K562 (cell line): ENCODE measurements around the gene MACROD2. TPM values are rescaled to one million over a fixed set of nuclear protein-coding genes. Genes with fewer than 3 reads are reported as not detected.

Experiments used
- ATAC-seq: fragments of 200-7000 bp; cut with Tn5 transposase; 3 replicates; pipeline ENCODE4 v1.9.1; 2020; ENCODE audit warnings: moderate library complexity
- BruUV-seq: library from RNA; stranded (reverse); fragments of 400-500 nt; replicated peaks from 2 replicates; lab custom pipeline; 2021; lab: Mats Ljungman, UMichigan
- CTCF ChIA-PET: fragments of 300-600 bp; formaldehyde crosslinking; extraction: SDS; loops from one replicate; lab custom pipeline; 2021; ENCODE audit warnings: low intra/inter-chr PET ratio; lab: Yijun Ruan, JAX
- POLR2A ChIA-PET: fragments of 300-600, 350-650 bp; sonication (Branson Sonifier 250); formaldehyde crosslinking; extraction: SDS; loops from one replicate; lab custom pipeline; 2021; ENCODE audit warnings: antibody characterized with exemption, inconsistent platforms; lab: Yijun Ruan, JAX
- DNase-seq, 4 experiments: peaks; one replicate each; pipeline versions ENCODE4 v3.0.0 to v3.0.0-alpha.2; 2011 to 2018; ENCODE audit warnings: low spot score in 3 of 4, mixed read lengths in 3 of 4; ENCODE audit errors: extremely low read depth in 1 of 4
- FAIRE-seq: peaks from 2 replicates; lab custom pipeline; 2011; peaks lifted over from hg19 to GRCh38; lab: Jason Lieb, UNC
- H2AFZ ChIP-seq: 2 replicates; pipeline ENCODE4 v1.6.0; 2011; ENCODE audit warnings: low read depth, low read length, control low read depth, inconsistent platforms
- H3K27ac ChIP-seq: fragments of 200-600 bp; 3 replicates; pipeline ENCODE4 v1.8.0; 2011; ENCODE audit warnings: low read depth, mild to moderate bottlenecking, control low read depth, inconsistent platforms, low read length, moderate library complexity, mixed read lengths; ENCODE audit errors: extremely low read depth
- H3K27me3 ChIP-seq, 2 experiments: fragments of 300-600 bp in 1 of 2; 2 replicates in 1 of 2; 3 replicates in 1 of 2; pipeline versions ENCODE4 v1.6.0 to v1.8.0; 2011; ENCODE audit warnings: inconsistent platforms in 2 of 2, low read length in 2 of 2, mild to moderate bottlenecking in 1 of 2, mixed read lengths in 1 of 2, moderate library complexity in 1 of 2; ENCODE audit not compliant: control insufficient read depth in 2 of 2, insufficient read depth in 2 of 2
- H3K36me3 ChIP-seq: fragments of 300-600 bp; 3 replicates; pipeline ENCODE4 v1.8.0; 2011; ENCODE audit warnings: mild to moderate bottlenecking, low read length, inconsistent platforms; ENCODE audit not compliant: control insufficient read depth, insufficient read depth
- H3K4me1 ChIP-seq, 2 experiments: fragments of 200-600 bp in 1 of 2; replicated peaks in 1 of 2; 2 replicates in 1 of 2; 3 replicates in 1 of 2; pipeline versions ENCODE4 v1.5.1 to v1.8.0; 2011; ENCODE audit warnings: inconsistent platforms in 2 of 2, low read length in 2 of 2, mild to moderate bottlenecking in 1 of 2, mixed read lengths in 1 of 2, moderate library complexity in 1 of 2; ENCODE audit not compliant: control insufficient read depth in 2 of 2, insufficient read depth in 2 of 2
- H3K4me2 ChIP-seq: 2 replicates; pipeline ENCODE4 v1.6.1; 2011; ENCODE audit warnings: low read length, control low read depth, inconsistent platforms, mixed read lengths; ENCODE audit not compliant: insufficient read depth
- H3K4me3 ChIP-seq: fragments of 200-600 bp; sonication (generic), shearing (Covaris generic); 2 replicates; pipeline ENCODE4 v1.5.1; 2016; ENCODE audit warnings: control low read depth, inconsistent platforms
- H3K79me2 ChIP-seq: fragments of 200-600 bp; 3 replicates; pipeline ENCODE4 v1.8.0; 2011; ENCODE audit warnings: low read length, inconsistent platforms; ENCODE audit not compliant: control insufficient read depth, insufficient read depth
- H3K9ac ChIP-seq, 2 experiments: 2 replicates each; pipeline versions ENCODE4 v1.6.0 to v1.6.1; 2011; ENCODE audit warnings: low read depth in 2 of 2, low read length in 2 of 2, control low read depth in 1 of 2, inconsistent platforms in 1 of 2, mild to moderate bottlenecking in 1 of 2, mixed read lengths in 1 of 2; ENCODE audit not compliant: insufficient read depth in 1 of 2
- H3K9me1 ChIP-seq: one replicate; pipeline ENCODE4 v1.6.0; 2011; ENCODE audit warnings: inconsistent platforms, mild to moderate bottlenecking, low read length, moderate library complexity; ENCODE audit not compliant: control insufficient read depth, insufficient read depth
- H3K9me3 ChIP-seq: replicated peaks from 2 replicates; pipeline ENCODE4 v1.5.1; 2011; ENCODE audit warnings: low read depth, low read length, inconsistent platforms; ENCODE audit not compliant: control insufficient read depth, insufficient read depth
- H4K20me1 ChIP-seq: replicated peaks from 2 replicates; pipeline ENCODE4 v1.6.1; 2011; ENCODE audit warnings: low read length, inconsistent platforms, mixed read lengths; ENCODE audit not compliant: control insufficient read depth, insufficient read depth
- BMI1 ChIP-seq: fragments of 150-350 bp; IDR thresholded peaks from 2 replicates; pipeline ENCODE4 v1.6.1; 2014; ENCODE audit warnings: low read length
- CEBPB ChIP-seq: fragments of 450-650 bp; IDR thresholded peaks from 2 replicates; pipeline ENCODE4 v1.6.1; 2016; ENCODE audit warnings: missing genetic modification characterization, missing compliant biosample characterization
- FOXP4 ChIP-seq: sonication (generic); formaldehyde crosslinking; IDR thresholded peaks from 2 replicates; pipeline ENCODE4 v1.8.0; 2022; ENCODE audit warnings: mild to moderate bottlenecking, missing genetic modification reagents, borderline replicate concordance
- GATA2 ChIP-seq: sonication (generic); formaldehyde crosslinking; IDR thresholded peaks from 2 replicates; pipeline ENCODE4 v1.4.0; 2020; ENCODE audit warnings: mild to moderate bottlenecking, missing genetic modification reagents
- IRF9 ChIP-seq: fragments of 450-650 bp; IDR thresholded peaks from 2 replicates; pipeline ENCODE4 v1.6.1; 2016; ENCODE audit warnings: missing biosample characterization, missing genetic modification characterization
- POLR2G ChIP-seq: fragments of 200-400 bp; formaldehyde crosslinking; IDR thresholded peaks from 2 replicates; pipeline ENCODE4 v1.6.1; 2017; ENCODE audit warnings: low read depth, mild to moderate bottlenecking, antibody characterized with exemption, low read length, moderate library complexity
- SIN3B ChIP-seq: fragments of 450-650 bp; IDR thresholded peaks from 2 replicates; pipeline ENCODE4 v1.6.1; 2017; ENCODE audit warnings: low read depth, mild to moderate bottlenecking, moderate library complexity
- SIX5 ChIP-seq, 2 experiments: IDR thresholded peaks; 2 replicates each; pipeline ENCODE4 v1.6.1; 2011; ENCODE audit warnings: low read length in 2 of 2, borderline replicate concordance in 1 of 2, low read depth in 1 of 2, mild to moderate bottlenecking in 1 of 2, moderate library complexity in 1 of 2; ENCODE audit not compliant: insufficient read depth in 1 of 2
- SP2 ChIP-seq: IDR thresholded peaks from 2 replicates; pipeline ENCODE4 v1.6.1; 2011; ENCODE audit warnings: mild to moderate bottlenecking, low read depth, low read length, moderate library complexity; ENCODE audit not compliant: poor library complexity, severe bottlenecking; ENCODE audit errors: extremely low read depth
- THRA ChIP-seq: fragments of 450-650 bp; IDR thresholded peaks from 2 replicates; pipeline ENCODE4 v1.6.1; 2017; ENCODE audit warnings: mild to moderate bottlenecking, moderate library complexity
- ZBTB1 ChIP-seq: sonication (generic); formaldehyde crosslinking; IDR thresholded peaks from 2 replicates; pipeline ENCODE4 v1.8.1; 2023; ENCODE audit warnings: missing genetic modification reagents, low read depth, mild to moderate bottlenecking, borderline replicate concordance
- WGBS: fragments of 100-300 bp; shearing (Covaris generic); methylation state at CpG from one replicate; pipeline ENCODE4 v1.1.6; 2016; ENCODE audit warnings: low coverage, mixed read lengths; ENCODE audit not compliant: insufficient coverage; ENCODE audit errors: missing lambda C conversion rate; 5-methylcytosine and 5-hydroxymethylcytosine counted together
- in situ Hi-C: fragments of 300-500 bp; cut with MboI; formaldehyde crosslinking; loops from 4 replicates; pipeline ENCODE4 v1.15.0; 2018; ENCODE audit warnings: inconsistent platforms, mixed read lengths
- intact Hi-C: fragments of 100-400 bp; cut with micrococcal nuclease; formaldehyde crosslinking; loops from 2 replicates; pipeline ENCODE4 v1.14.2; 2022
- polyA plus RNA-seq, 8 experiments: library from polyadenylated mRNA; depleted of rRNA in 4 of 8; stranded (reverse) in 5 of 8; unstranded in 3 of 8; fragments of >200 nt; fragmentation: Nextera tagmentation in 2 of 8; fragmentation: Illumina TruSeq in 1 of 8; extraction: Ambion mirVana in 2 of 8; extraction: Trizol in 1 of 8; gene quantifications; 2 replicates each; pipeline versions ENCODE4 v1.2.1 to v1.2.3, GENCODE V29; 2011 to 2014; ENCODE audit warnings: inconsistent platforms in 1 of 8, missing spikeins in 1 of 8
- total RNA-seq, 7 experiments: library from RNA; depleted of rRNA in 6 of 7; stranded (reverse); fragments of >200 nt in 6 of 7; fragmentation: Illumina TruSeq in 2 of 7; extraction: Trizol in 2 of 7; gene quantifications; 2 replicates each; pipeline versions ENCODE4 v1.2.1 to v1.2.3, GENCODE V29; 2011 to 2021; ENCODE audit warnings: low replicate concordance in 1 of 7

MACROD2 gene
- total and polyA plus RNA-seq, 9 of the 15 experiments (the other 6 are each of a cell fraction or from before 2014, with no cell fraction given) = not detected

GRCh38 chr20:15336536-15336935 is 1341.2 kb downstream of the MACROD2 start:
- TF ChIP-seq POLR2G (no peak), SIN3B (no peak), ZBTB1 (CRISPR knock-in tag) (no peak), THRA (no peak)
- H3K27ac ChIP-seq = no peak overlapping the region
- no peak overlapping the region for H2AFZ ChIP-seq
- H3K27me3 ChIP-seq = no peaks in the 10 kb centered on the region
- H3K9me3 ChIP-seq = no peaks in the 10 kb centered on the region
- H3K9ac ChIP-seq = no peak overlapping the region
- no peak overlapping the region for H3K4me2 ChIP-seq
- no peaks in the 10 kb centered on the region for H3K4me1 ChIP-seq
- no peaks in the 10 kb centered on the region for H3K79me2 ChIP-seq
- BruUV-seq = no TSS peak
- no peak for DNase-seq
- no peak overlapping the region for H3K4me3 ChIP-seq
- in situ Hi-C loops = no loop called here
- H4K20me1 ChIP-seq = no peaks in the 10 kb centered on the region
- no peaks in the 10 kb centered on the region for H3K36me3 ChIP-seq
- no peak for ATAC-seq
- POLR2A ChIA-PET = no interaction called here
- WGBS = 0% methylated on average over 5 of the region's 5 CpGs
- CTCF ChIA-PET = no interaction called here
- FAIRE-seq = no peak
- intact Hi-C loops = no loop called here
- no peaks in the 10 kb centered on the region for H3K9me1 ChIP-seq

- Histone ChIP-seq H3K4me1 (no peaks in the 10 kb centered on the region), H3K27ac (no peak overlapping the region), H3K36me3 (no peaks in the 10 kb centered on the region), H3K4me3 (no peak overlapping the region), H4K20me1 (no peaks in the 10 kb centered on the region), H3K9me3 (no peaks in the 10 kb centered on the region), H3K4me2 (no peak overlapping the region), H3K27me3 (no peaks in the 10 kb centered on the region), H3K9ac (no peak overlapping the region), H3K79me2 (no peaks in the 10 kb centered on the region), H3K9me1 (no peaks in the 10 kb centered on the region), H2AFZ (no peak overlapping the region)
- ChIA-PET CTCF (no interaction called here), POLR2A (no interaction called here)
- intact Hi-C loops = no loop called here
- in situ Hi-C loops = no loop called here
- no TSS peak for BruUV-seq
- WGBS = 0% methylated on average over 3 of the region's 3 CpGs
- ATAC-seq = no peak
- no peak for FAIRE-seq
- no peak for DNase-seq
- TF ChIP-seq SIX5 (IDR thresholded peaks at IDR 0.05; ENCODE audit: borderline replicate concordance in 1 of 2, insufficient read depth in 1 of 2, low read depth in 1 of 2, low read length in 2 of 2) (no peak), BMI1 (no peak), IRF9 (no peak), CEBPB (tag) (no peak), FOXP4 (CRISPR knock-in tag) (no peak), GATA2 (CRISPR knock-in tag) (no peak), SP2 (no peak)
Observed at GRCh38 chr20:15339264-15339663, 1343.9 kb downstream of the MACROD2 start.
